GM21786 (cell line): ENCODE data around the gene POU6F2.

Experiments
- ATAC-seq: cut with Tn5 transposase; IDR thresholded peaks from one replicate; pipeline ENCODE4 v1.9.1; 2021; ENCODE audit not compliant: unreplicated experiment

POU6F2 gene

GRCh38 chr7:39105720-39106119 is 128.0 kb downstream of the POU6F2 start:
- no peak for ATAC-seq

- no peak for ATAC-seq
These were observed 148.1 kb downstream of the POU6F2 start for GRCh38 chr7:39125846-39126245.

- no peak for ATAC-seq
These were observed 149.3 kb downstream of the POU6F2 start for GRCh38 chr7:39127058-39127457.

GRCh38 chr7:39128287-39128843 is 150.7 kb downstream of the POU6F2 start:
- no peak for ATAC-seq

- ATAC-seq, result no peak
These were observed 152.6 kb downstream of the POU6F2 start for GRCh38 chr7:39130274-39130673.

- ATAC-seq, result no peak
These were observed 153.3 kb downstream of the POU6F2 start for GRCh38 chr7:39130857-39131526.

GRCh38 chr7:39132306-39132705 is 154.6 kb downstream of the POU6F2 start:
- no peak for ATAC-seq

GRCh38 chr7:39133088-39133487 is 155.4 kb downstream of the POU6F2 start:
- ATAC-seq, result no peak

- ATAC-seq, result no peak
These were observed 159.8 kb downstream of the POU6F2 start for GRCh38 chr7:39137480-39137879.

GRCh38 chr7:39142750-39143149 is 165.0 kb downstream of the POU6F2 start:
- no peak for ATAC-seq

- no peak for ATAC-seq
These were observed 166.7 kb downstream of the POU6F2 start for GRCh38 chr7:39144420-39144819.

- no peak for ATAC-seq
These were observed 167.6 kb downstream of the POU6F2 start for GRCh38 chr7:39145283-39145682.

GRCh38 chr7:39145935-39146334 is 168.2 kb downstream of the POU6F2 start:
- ATAC-seq, result no peak

- ATAC-seq, result no peak
These were observed 175.0 kb downstream of the POU6F2 start for GRCh38 chr7:39152701-39153100.

GRCh38 chr7:39153113-39153512 is 175.4 kb downstream of the POU6F2 start:
- ATAC-seq, result no peak

- ATAC-seq, result no peak
These were observed 175.9 kb downstream of the POU6F2 start for GRCh38 chr7:39153647-39154046.

- ATAC-seq, result no peak
These were observed 177.1 kb downstream of the POU6F2 start for GRCh38 chr7:39154815-39155214.

GRCh38 chr7:39158367-39158766 is 180.7 kb downstream of the POU6F2 start:
- ATAC-seq, result no peak

- no peak for ATAC-seq
These were observed 184.2 kb downstream of the POU6F2 start for GRCh38 chr7:39161903-39162302.

- ATAC-seq, result no peak
These were observed 187.2 kb downstream of the POU6F2 start for GRCh38 chr7:39164887-39165286.

GRCh38 chr7:39168403-39169098 is 190.8 kb downstream of the POU6F2 start:
- no peak for ATAC-seq

- ATAC-seq, result no peak
These were observed 194.4 kb downstream of the POU6F2 start for GRCh38 chr7:39172137-39172536.
